Smooth muscle cell (in vitro differentiated cells): Measurements from ENCODE around the gene LSS. TPM values are rescaled to one million over a fixed set of nuclear protein-coding genes. Genes with fewer than 3 reads are reported as not detected.

Source experiments
- DNase-seq: peaks from one replicate; lab custom pipeline; 2025; ENCODE audit not compliant: unreplicated experiment; lab: John Stamatoyannopoulos, UW
- H2AFZ ChIP-seq: fragments of 200-600 bp; sonication (generic); 2 replicates; pipeline ENCODE4 v1.6.0; 2016; ENCODE audit warnings: antibody characterized with exemption, low read depth, mild to moderate bottlenecking
- H3F3A ChIP-seq: fragments of 200-600 bp; sonication (generic); 2 replicates; pipeline ENCODE4 v1.6.0; 2017; ENCODE audit warnings: antibody characterized with exemption, low read depth
- H3K27ac ChIP-seq: fragments of 200-600 bp; sonication (generic); 2 replicates; pipeline ENCODE4 v1.5.1; 2016; ENCODE audit warnings: low read depth, mild to moderate bottlenecking
- H3K27me3 ChIP-seq: fragments of 200-600 bp; sonication (generic); 2 replicates; pipeline ENCODE4 v1.6.1; 2016; ENCODE audit warnings: low read depth, mild to moderate bottlenecking
- H3K36me3 ChIP-seq: fragments of 200-600 bp; sonication (generic); 2 replicates; pipeline ENCODE4 v1.5.1; 2016; ENCODE audit warnings: low read depth
- H3K4me1 ChIP-seq: fragments of 200-600 bp; sonication (generic); 2 replicates; pipeline ENCODE4 v1.5.1; 2016; ENCODE audit warnings: low read depth
- H3K4me2 ChIP-seq: fragments of 200-600 bp; sonication (generic); 2 replicates; pipeline ENCODE4 v1.6.0; 2016; ENCODE audit warnings: mild to moderate bottlenecking
- H3K4me3 ChIP-seq: fragments of 200-600 bp; sonication (generic); 2 replicates; pipeline ENCODE4 v1.5.1; 2016; ENCODE audit warnings: mild to moderate bottlenecking
- H3K79me2 ChIP-seq: fragments of 200-600 bp; sonication (generic); 2 replicates; pipeline ENCODE4 v1.6.0; 2016; ENCODE audit warnings: low read depth, mild to moderate bottlenecking
- H3K9ac ChIP-seq: fragments of 200-600 bp; sonication (generic); 2 replicates; pipeline ENCODE4 v1.6.0; 2016; ENCODE audit warnings: low read depth
- H3K9me3 ChIP-seq: fragments of 200-600 bp; sonication (generic); replicated peaks from 2 replicates; pipeline ENCODE4 v1.5.1; 2016; ENCODE audit warnings: low read depth
- H4K20me1 ChIP-seq: fragments of 200-600 bp; sonication (generic); 2 replicates; pipeline ENCODE4 v1.6.0; 2016; ENCODE audit warnings: low read depth
- CTCF ChIP-seq: fragments of 200-600 bp; sonication (generic); IDR thresholded peaks from 2 replicates; pipeline ENCODE4 v1.5.1; 2017; ENCODE audit warnings: borderline replicate concordance, mild to moderate bottlenecking, antibody characterized with exemption; ENCODE audit not compliant: insufficient read depth, poor library complexity, severe bottlenecking
- WGBS: methylation state at CpG from one replicate; pipeline ENCODE4 v1.1.7; 2016; ENCODE audit warnings: low lambda C conversion rate; 5-methylcytosine and 5-hydroxymethylcytosine counted together
- polyA plus RNA-seq: library from polyadenylated mRNA; unstranded; fragments of >200 nt; fragmentation: Nextera tagmentation; extraction: Ambion mirVana; gene quantifications from 2 replicates; pipeline ENCODE4 v1.2.1, GENCODE V29; 2016
- total RNA-seq: library from RNA; depleted of rRNA; stranded (reverse); fragments of >200 nt; gene quantifications from 2 replicates; pipeline ENCODE4 v1.2.3, GENCODE V29; 2014

The LSS gene
- total and polyA plus RNA-seq, 2 experiments from 2014 or later = 21.8 to 37.7 TPM

GRCh38 chr21:46146856-46147255 lies 81.7 kb downstream of the LSS start:
- Histone ChIP-seq H3K36me3 (no peaks in the 10 kb centered on the region), H3K9me3 (no peaks in the 10 kb centered on the region), H3F3A (peaks cover 5% of the 10 kb centered on the region), H4K20me1 (no peaks in the 10 kb centered on the region), H2AFZ (no peak overlapping the region), H3K27me3 (no peaks in the 10 kb centered on the region), H3K27ac (peak overlapping the region; percentile 1), H3K79me2 (no peaks in the 10 kb centered on the region), H3K4me2 (no peak overlapping the region), H3K4me1 (no peaks in the 10 kb centered on the region), H3K4me3 (no peak overlapping the region), H3K9ac (no peak overlapping the region)
- TF ChIP-seq CTCF = peak; percentile 18
- WGBS = 39% methylated on average over 14 of the region's 14 CpGs
- no peak for DNase-seq

- Histone ChIP-seq H3K4me2 (no peak overlapping the region), H3K79me2 (no peaks in the 10 kb centered on the region), H3K27ac (no peak overlapping the region), H3K36me3 (no peaks in the 10 kb centered on the region), H3F3A (peaks cover 5% of the 10 kb centered on the region), H3K4me1 (no peaks in the 10 kb centered on the region), H2AFZ (no peak overlapping the region), H3K9me3 (no peaks in the 10 kb centered on the region), H4K20me1 (peaks cover 4% of the 10 kb centered on the region), H3K4me3 (no peak overlapping the region), H3K27me3 (no peaks in the 10 kb centered on the region), H3K9ac (no peak overlapping the region)
- no peak for TF ChIP-seq CTCF
- DNase-seq = no peak
- WGBS = 93% methylated on average over 16 of the region's 60 CpGs
These were observed 82.5 kb downstream of the LSS start for GRCh38 chr21:46145840-46146691.

GRCh38 chr21:46145159-46145839 lies 83.3 kb downstream of the LSS start:
- H3K79me2 ChIP-seq = no peaks in the 10 kb centered on the region
- H3K27me3 ChIP-seq = no peaks in the 10 kb centered on the region
- no peak overlapping the region for H3K4me3 ChIP-seq
- H3K9ac ChIP-seq = no peak overlapping the region
- no peak overlapping the region for H2AFZ ChIP-seq
- H4K20me1 ChIP-seq = peaks cover 12% of the 10 kb centered on the region
- H3F3A ChIP-seq = peaks cover 5% of the 10 kb centered on the region
- no peaks in the 10 kb centered on the region for H3K4me1 ChIP-seq
- no peaks in the 10 kb centered on the region for H3K36me3 ChIP-seq
- 98% methylated on average over 26 of the region's 51 CpGs for WGBS
- no peaks in the 10 kb centered on the region for H3K9me3 ChIP-seq
- no peak overlapping the region for H3K4me2 ChIP-seq
- no peak overlapping the region for H3K27ac ChIP-seq
- TF ChIP-seq CTCF = no peak
- no peak for DNase-seq
